K562 (cell line): ENCODE data around the gene C11orf98. TPM values are rescaled to one million over a fixed set of nuclear protein-coding genes. Genes with fewer than 3 reads are reported as not detected.
A peak's percentile ranks its signal among the peaks of the same experiment; 100 is the strongest.

ENCODE experiments used
- CHD4 ChIP-seq: fragments of 200-600 bp; sonication (generic); IDR thresholded peaks from 3 replicates; pipeline ENCODE4 v1.6.1; 2012; ENCODE audit warnings: low read depth, mild to moderate bottlenecking, mixed read lengths, low read length, inconsistent platforms; ENCODE audit not compliant: insufficient read depth, insufficient replicate concordance, poor library complexity, severe bottlenecking
- FOXA3 ChIP-seq, 2 experiments: fragments of 450-650 bp in 1 of 2; sonication (generic) in 1 of 2; formaldehyde crosslinking; IDR thresholded peaks in 1 of 2; conservative IDR thresholded peaks in 1 of 2; 2 replicates each; pipeline versions ENCODE4 v1.4.0 to v1.8.0; 2020 to 2022; ENCODE audit warnings: mild to moderate bottlenecking in 2 of 2, missing genetic modification reagents in 1 of 2
- LCOR ChIP-seq: sonication (generic); formaldehyde crosslinking; IDR thresholded peaks from 2 replicates; pipeline ENCODE4 v1.8.0; 2022; ENCODE audit warnings: mild to moderate bottlenecking, missing genetic modification reagents
- MBD2 ChIP-seq: sonication (generic); IDR thresholded peaks from 2 replicates; pipeline ENCODE4 v1.6.1; 2016; ENCODE audit warnings: low read depth, borderline replicate concordance
- MTA3 ChIP-seq: fragments of 450-650 bp; formaldehyde crosslinking; IDR thresholded peaks from 2 replicates; pipeline ENCODE4 v1.6.1; 2017; ENCODE audit warnings: mild to moderate bottlenecking, borderline replicate concordance
- POLR2A ChIP-seq: fragments of 450-650 bp; conservative IDR thresholded peaks from 2 replicates; pipeline ENCODE4 v1.6.1; 2016
- PTTG1 ChIP-seq: fragments of 450-650 bp; IDR thresholded peaks from 2 replicates; pipeline ENCODE4 v1.6.1; 2016; ENCODE audit warnings: low read depth, mild to moderate bottlenecking, missing genetic modification characterization, missing compliant biosample characterization
- REST ChIP-seq, 2 experiments: fragments of 450-650 bp; formaldehyde crosslinking in 1 of 2; IDR thresholded peaks; 2 replicates each; pipeline versions ENCODE4 v1.4.0 to v1.6.1; 2014 to 2020; ENCODE audit warnings: mild to moderate bottlenecking in 2 of 2, borderline replicate concordance in 1 of 2, low read depth in 1 of 2
- SMARCB1 ChIP-seq: IDR thresholded peaks from 2 replicates; pipeline ENCODE4 v1.6.1; 2011; ENCODE audit warnings: improper control_type of control experiment, low read depth; ENCODE audit not compliant: insufficient read length
- SP2 ChIP-seq: IDR thresholded peaks from 2 replicates; pipeline ENCODE4 v1.6.1; 2011; ENCODE audit warnings: mild to moderate bottlenecking, low read depth, low read length, moderate library complexity; ENCODE audit not compliant: poor library complexity, severe bottlenecking; ENCODE audit errors: extremely low read depth
- TARDBP ChIP-seq: fragments of 450-650 bp; IDR thresholded peaks from 2 replicates; pipeline ENCODE4 v1.6.1; 2016
- TRIM24 ChIP-seq, 2 experiments: fragments of 450-650 bp; IDR thresholded peaks; 2 replicates each; pipeline ENCODE4 v1.6.1; 2016
- YY1 ChIP-seq, 3 experiments: IDR thresholded peaks; 2 replicates each; pipeline ENCODE4 v1.6.1; 2011; ENCODE audit warnings: low read length in 2 of 3, mild to moderate bottlenecking in 2 of 3, moderate library complexity in 2 of 3, borderline replicate concordance in 1 of 3, control low read depth in 1 of 3, low read depth in 1 of 3; ENCODE audit not compliant: insufficient read depth in 3 of 3, insufficient replicate concordance in 2 of 3, control insufficient read depth in 1 of 3, insufficient read length in 1 of 3; ENCODE audit errors: extremely low read depth in 1 of 3
- ZKSCAN3 ChIP-seq: fragments of 250-450 bp; sonication (Bioruptor Pico); IDR thresholded peaks from 2 replicates; pipeline ENCODE4 v1.4.0; 2020
- ZNF431 ChIP-seq: sonication (generic); formaldehyde crosslinking; IDR thresholded peaks from 2 replicates; pipeline ENCODE4 v1.8.0; 2022; ENCODE audit warnings: mild to moderate bottlenecking, missing genetic modification reagents
- ZNF449 ChIP-seq: fragments of 250-450 bp; sonication (Bioruptor Pico); IDR thresholded peaks from 2 replicates; pipeline ENCODE4 v1.8.0; 2022; ENCODE audit warnings: moderate library complexity, mild to moderate bottlenecking, inconsistent platforms
- ZNF79 ChIP-seq: fragments of 250-450 bp; sonication (Bioruptor Pico); IDR thresholded peaks from 2 replicates; pipeline ENCODE4 v1.4.0; 2020; ENCODE audit warnings: low read depth, mild to moderate bottlenecking, moderate library complexity
- ZSCAN29 ChIP-seq: fragments of 450-650 bp; IDR thresholded peaks from 2 replicates; pipeline ENCODE4 v1.6.1; 2017
- polyA plus RNA-seq, 8 experiments: library from polyadenylated mRNA; depleted of rRNA in 4 of 8; stranded (reverse) in 5 of 8; unstranded in 3 of 8; fragments of >200 nt; fragmentation: Nextera tagmentation in 2 of 8; fragmentation: Illumina TruSeq in 1 of 8; extraction: Ambion mirVana in 2 of 8; extraction: Trizol in 1 of 8; gene quantifications; 2 replicates each; pipeline versions ENCODE4 v1.2.1 to v1.2.3, GENCODE V29; 2011 to 2014; ENCODE audit warnings: inconsistent platforms in 1 of 8, missing spikeins in 1 of 8
- total RNA-seq, 7 experiments: library from RNA; depleted of rRNA in 6 of 7; stranded (reverse); fragments of >200 nt in 6 of 7; fragmentation: Illumina TruSeq in 2 of 7; extraction: Trizol in 2 of 7; gene quantifications; 2 replicates each; pipeline versions ENCODE4 v1.2.1 to v1.2.3, GENCODE V29; 2011 to 2021; ENCODE audit warnings: low replicate concordance in 1 of 7

C11orf98 gene
- total and polyA plus RNA-seq, 9 of the 15 experiments (the other 6 are each of a cell fraction or from before 2014, with no cell fraction given), result 103 to 352 (median 218) TPM

DNA sequence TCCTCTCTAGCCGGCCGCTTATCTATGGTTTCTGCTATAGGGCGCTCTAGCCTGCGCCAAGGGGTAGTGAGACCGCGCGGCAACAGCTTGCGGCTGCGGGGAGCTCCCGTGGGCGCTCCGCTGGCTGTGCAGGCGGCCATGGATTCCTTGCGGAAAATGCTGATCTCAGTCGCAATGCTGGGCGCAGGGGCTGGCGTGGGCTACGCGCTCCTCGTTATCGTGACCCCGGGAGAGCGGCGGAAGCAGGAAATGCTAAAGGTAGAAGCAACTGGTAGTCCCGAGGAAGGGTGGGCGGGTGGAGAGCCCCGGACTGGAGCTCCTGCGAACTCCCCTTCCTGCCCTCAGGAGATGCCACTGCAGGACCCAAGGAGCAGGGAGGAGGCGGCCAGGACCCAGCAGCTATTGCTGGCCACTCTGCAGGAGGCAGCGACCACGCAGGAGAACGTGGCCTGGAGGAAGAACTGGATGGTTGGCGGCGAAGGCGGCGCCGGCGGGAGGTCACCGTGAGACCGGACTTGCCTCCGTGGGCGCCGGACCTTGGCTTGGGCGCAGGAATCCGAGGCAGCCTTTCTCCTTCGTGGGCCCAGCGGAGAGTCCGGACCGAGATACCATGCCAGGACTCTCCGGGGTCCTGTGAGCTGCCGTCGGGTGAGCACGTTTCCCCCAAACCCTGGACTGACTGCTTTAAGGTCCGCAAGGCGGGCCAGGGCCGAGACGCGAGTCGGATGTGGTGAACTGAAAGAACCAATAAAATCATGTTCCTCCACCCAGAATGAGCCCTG is 6.8 kb upstream of the C11orf98 start, which contains the start of the genes LBHD1 and UQCC3 (continued):
- TF ChIP-seq LCOR (CRISPR knock-in tag) (peak; percentile 65; the same call in 1 of the 2 replicates), REST (IDR thresholded peaks at IDR 0.05; ENCODE audit: borderline replicate concordance) (no peak), REST (CRISPR knock-in tag; IDR thresholded peaks at IDR 0.05; ENCODE audit: low read depth) (0 out of 2 replicates have a peak, but pooled peaks have one; percentile 27), TRIM24 (IDR thresholded peaks at IDR 0.05) (no peak), YY1 (IDR thresholded peaks at IDR 0.05; ENCODE audit: borderline replicate concordance in 1 of 3, control insufficient read depth in 1 of 3, extremely low read depth in 1 of 3, insufficient read depth in 3 of 3, insufficient read length in 1 of 3, insufficient replicate concordance in 2 of 3, low read depth in 1 of 3, low read length in 2 of 3) (peak; percentile 48 to 92 (median 80)), ZNF449 (CRISPR knock-in tag) (no peak), MBD2 (peak; percentile 77; the same call in 1 of the 2 replicates), CHD4 (no peak), TARDBP (no peak; the same call in 1 of the 2 replicates), MTA3 (peak; percentile 88), PTTG1 (no peak), ZNF431 (CRISPR knock-in tag) (peak; percentile 69; the same call in 1 of the 2 replicates), POLR2A (peak; percentile 92), ZNF79 (CRISPR knock-in tag) (no peak), SP2 (peak; percentile 97), ZSCAN29 (0 out of 2 replicates have a peak, but pooled peaks have one; percentile 12), ZKSCAN3 (CRISPR knock-in tag) (no peak), FOXA3 (CRISPR knock-in tag; conservative IDR thresholded peaks at IDR 0.05 in 1 of 2, IDR thresholded peaks at IDR 0.05 in 1 of 2) (peak in 1 of 2 experiments; percentile 37; a peak in 1 of 4 replicates), SMARCB1 (no peak)
